Tibial nerve (tissue), 4 donors: Measurements from ENCODE around the gene PHYKPL. TPM values are rescaled to one million over a fixed set of nuclear protein-coding genes. Genes with fewer than 3 reads are reported as not detected.

Experiments used
- DNase-seq, 2 donors: peaks; one replicate each; pipeline ENCODE4 v3.0.0-alpha.2; 2019; ENCODE audit warnings: low spot score in 2 of 2
- H3K27ac ChIP-seq, 4 donors: fragments of 200-600 bp; sonication (generic) in 3 of 4; one replicate each; pipeline ENCODE4 v1.5.1; 2017 to 2019; ENCODE audit warnings: mild to moderate bottlenecking in 1 of 4
- H3K27me3 ChIP-seq, 2 donors: fragments of 200-600 bp; sonication (generic) in 1 of 2; one replicate each; pipeline versions ENCODE4 v1.5.1 to v1.6.0; 2017 to 2019
- H3K36me3 ChIP-seq, 3 donors: fragments of 200-600 bp; sonication (generic); one replicate each; pipeline ENCODE4 v1.5.1; 2018 to 2019
- H3K4me1 ChIP-seq, 4 donors: fragments of 200-600 bp; sonication (generic) in 3 of 4; one replicate each; pipeline ENCODE4 v1.5.1; 2017 to 2019
- H3K4me3 ChIP-seq, 4 donors: fragments of 200-600 bp; sonication (generic) in 3 of 4; one replicate each; pipeline ENCODE4 v1.5.1; 2017 to 2019; ENCODE audit warnings: mild to moderate bottlenecking in 1 of 4, moderate library complexity in 1 of 4
- H3K9me3 ChIP-seq, 4 donors: fragments of 200-600 bp; sonication (generic) in 3 of 4; one replicate each; pipeline ENCODE4 v1.5.1; 2017 to 2019
- EP300 ChIP-seq, 2 donors: sonication (generic); formaldehyde crosslinking; IDR thresholded peaks; one replicate each; pipeline ENCODE4 v1.6.1; 2017; ENCODE audit warnings: antibody characterized with exemption in 2 of 2, mild to moderate bottlenecking in 1 of 2
- POLR2A ChIP-seq, 2 donors: fragments of 450-650 bp; IDR thresholded peaks; one replicate each; pipeline ENCODE4 v1.6.1; 2017; ENCODE audit warnings: antibody characterized with exemption in 2 of 2, mild to moderate bottlenecking in 2 of 2, moderate library complexity in 2 of 2
- WGBS, 2 donors: methylation state at CpG; one replicate each; pipeline ENCODE4 v1.1.5; 2018; 5-methylcytosine and 5-hydroxymethylcytosine counted together
- total RNA-seq, 4 donors: library from RNA; depleted of rRNA; stranded (reverse); fragments of >200 nt; gene quantifications; one replicate each; pipeline ENCODE4 v1.1.0, GENCODE V29; 2016
- TF ChIP-seq, protein P1 (sequence below), 5 experiments: fragments of 200-600 bp in 3 of 5; fragments of 450-650 bp in 2 of 5; sonication (generic) in 3 of 5; IDR thresholded peaks; one replicate each; pipeline ENCODE4 v1.5.1; 2016 to 2019; ENCODE audit warnings: antibody characterized with exemption in 5 of 5, mild to moderate bottlenecking in 3 of 5, moderate library complexity in 2 of 5

Gene PHYKPL
- total RNA-seq, 4 donors from 2014 or later = 77.2 to 121 (median 97.1) TPM

- Histone ChIP-seq H3K36me3 (no peaks in the 10 kb centered on the region), H3K4me3 (no peak overlapping the region), H3K9me3 (no peaks in the 10 kb centered on the region), H3K27me3 (no peaks in the 10 kb centered on the region), H3K4me1 (no peaks in the 10 kb centered on the region), H3K27ac (no peak overlapping the region)
- WGBS, 2 donors = 70 to 77% methylated on average over 13 to 15 of the region's 15 CpGs
- DNase-seq = no peak
- no peak for TF ChIP-seq EP300 (IDR thresholded peaks at IDR 0.05)
These were observed 14.2 kb upstream of the PHYKPL start for GRCh38 chr5:178246624-178247279.

DNA sequence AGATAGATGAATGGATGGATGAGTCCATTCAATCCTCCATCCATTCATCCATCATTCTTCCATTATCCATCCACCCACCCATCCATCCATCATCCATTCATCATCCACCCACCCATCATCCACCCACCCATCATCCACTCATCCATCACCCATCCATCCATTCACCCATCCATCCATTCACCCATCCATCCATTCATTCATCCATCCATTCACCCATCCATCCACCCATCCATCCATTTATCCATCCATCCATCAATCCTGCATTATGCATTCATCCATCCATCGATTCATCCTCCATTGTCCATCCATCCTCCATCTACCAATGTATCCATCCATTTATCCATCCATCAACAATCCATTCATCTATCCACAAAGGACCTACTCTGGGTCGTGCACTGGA, 12.8 kb upstream of the PHYKPL start:
- 86 to 92% methylated on average over 2 of the region's 2 CpGs for WGBS, 2 donors
- H3K27me3 ChIP-seq = no peaks in the 10 kb centered on the region
- TF ChIP-seq POLR2A (IDR thresholded peaks at IDR 0.05) = no peak
- TF ChIP-seq EP300 (IDR thresholded peaks at IDR 0.05) = no peak
- TF ChIP-seq, protein P1, sequence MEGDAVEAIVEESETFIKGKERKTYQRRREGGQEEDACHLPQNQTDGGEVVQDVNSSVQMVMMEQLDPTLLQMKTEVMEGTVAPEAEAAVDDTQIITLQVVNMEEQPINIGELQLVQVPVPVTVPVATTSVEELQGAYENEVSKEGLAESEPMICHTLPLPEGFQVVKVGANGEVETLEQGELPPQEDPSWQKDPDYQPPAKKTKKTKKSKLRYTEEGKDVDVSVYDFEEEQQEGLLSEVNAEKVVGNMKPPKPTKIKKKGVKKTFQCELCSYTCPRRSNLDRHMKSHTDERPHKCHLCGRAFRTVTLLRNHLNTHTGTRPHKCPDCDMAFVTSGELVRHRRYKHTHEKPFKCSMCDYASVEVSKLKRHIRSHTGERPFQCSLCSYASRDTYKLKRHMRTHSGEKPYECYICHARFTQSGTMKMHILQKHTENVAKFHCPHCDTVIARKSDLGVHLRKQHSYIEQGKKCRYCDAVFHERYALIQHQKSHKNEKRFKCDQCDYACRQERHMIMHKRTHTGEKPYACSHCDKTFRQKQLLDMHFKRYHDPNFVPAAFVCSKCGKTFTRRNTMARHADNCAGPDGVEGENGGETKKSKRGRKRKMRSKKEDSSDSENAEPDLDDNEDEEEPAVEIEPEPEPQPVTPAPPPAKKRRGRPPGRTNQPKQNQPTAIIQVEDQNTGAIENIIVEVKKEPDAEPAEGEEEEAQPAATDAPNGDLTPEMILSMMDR (IDR thresholded peaks at IDR 0.05) = no peak

DNA sequence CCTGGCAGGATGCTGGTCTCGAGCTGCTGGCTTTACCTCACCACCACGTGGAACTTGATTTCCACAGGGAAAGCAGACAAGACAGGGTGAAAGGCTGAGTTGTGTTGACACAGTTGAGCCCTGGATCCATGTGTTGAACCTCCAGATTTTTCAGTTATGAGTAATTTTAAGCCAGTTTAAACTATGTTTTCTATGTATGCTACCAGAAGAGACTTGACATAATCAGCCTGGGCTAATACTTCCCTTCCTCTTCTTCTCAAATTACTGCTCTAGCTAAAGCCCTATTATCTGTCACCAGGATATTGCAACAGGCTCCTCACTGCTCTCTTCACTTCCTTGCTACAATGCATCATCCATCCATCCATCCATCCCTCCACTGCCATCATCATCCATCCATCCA, 12.0 kb upstream of the PHYKPL start:
- 85 to 89% methylated on average over 2 of the region's 2 CpGs for WGBS, 2 donors
- no peaks in the 10 kb centered on the region for H3K9me3 ChIP-seq
- TF ChIP-seq, protein P1 (IDR thresholded peaks at IDR 0.05) = no peak
- TF ChIP-seq EP300 (IDR thresholded peaks at IDR 0.05) = no peak
- no peak for TF ChIP-seq POLR2A (IDR thresholded peaks at IDR 0.05)
- H3K4me3 ChIP-seq = no peak overlapping the region
- H3K27ac ChIP-seq = no peak overlapping the region
- no peak for DNase-seq
- no peaks in the 10 kb centered on the region for H3K36me3 ChIP-seq
- peaks cover 0 to 12% (median 0%) of the 10 kb centered on the region in 4 donors for H3K4me1 ChIP-seq
- H3K27me3 ChIP-seq = no peaks in the 10 kb centered on the region

More for the DNA sequence above, 12.8 kb upstream of the PHYKPL start:
- H3K4me3 ChIP-seq = no peak overlapping the region
- no peaks in the 10 kb centered on the region for H3K9me3 ChIP-seq
- H3K36me3 ChIP-seq = no peaks in the 10 kb centered on the region
- H3K4me1 ChIP-seq = peaks cover 0 to 10% (median 0%) of the 10 kb centered on the region in 4 donors
- DNase-seq = no peak
- H3K27ac ChIP-seq = no peak overlapping the region

DNA sequence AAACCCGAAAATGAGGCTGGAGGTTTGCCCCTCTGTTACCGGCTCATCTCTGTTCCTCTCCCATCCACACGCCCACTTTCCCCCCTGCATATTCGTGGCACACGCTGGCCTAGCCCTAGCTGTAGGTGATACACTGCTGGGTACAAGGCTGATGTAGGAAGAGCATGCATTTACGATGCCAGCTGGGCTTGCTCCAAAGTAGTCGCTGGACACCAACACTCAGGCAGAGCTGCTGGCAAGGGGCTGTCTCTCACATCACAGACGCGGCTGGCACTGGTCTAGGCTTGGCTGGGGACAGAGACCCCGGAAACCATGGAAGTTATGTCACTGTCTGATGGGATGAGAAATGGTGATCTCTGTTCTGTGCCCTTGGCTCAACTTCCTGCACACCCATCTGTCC, 9.8 kb upstream of the PHYKPL start:
- DNase-seq = no peak
- 78 to 88% methylated on average over 10 of the region's 10 CpGs for WGBS, 2 donors
- no peaks in the 10 kb centered on the region for H3K9me3 ChIP-seq
- no peak overlapping the region for H3K4me3 ChIP-seq
- no peak for TF ChIP-seq EP300 (IDR thresholded peaks at IDR 0.05)
- TF ChIP-seq, protein P1 (IDR thresholded peaks at IDR 0.05) = no peak
- TF ChIP-seq POLR2A (IDR thresholded peaks at IDR 0.05) = no peak
- H3K36me3 ChIP-seq = no peaks in the 10 kb centered on the region
- H3K27ac ChIP-seq = no peak overlapping the region
- peaks cover 0 to 30% (median 9%) of the 10 kb centered on the region in 4 donors for H3K4me1 ChIP-seq
- H3K27me3 ChIP-seq = no peaks in the 10 kb centered on the region

- no peak for DNase-seq
- Histone ChIP-seq H3K27ac (peak overlapping the region in 1 of 4 donors; percentile 10), H3K27me3 (no peaks in the 10 kb centered on the region), H3K36me3 (no peaks in the 10 kb centered on the region), H3K4me1 (peaks cover 0 to 36% (median 12%) of the 10 kb centered on the region in 4 donors), H3K9me3 (no peaks in the 10 kb centered on the region), H3K4me3 (no peak overlapping the region)
- TF ChIP-seq POLR2A (IDR thresholded peaks at IDR 0.05) = no peak
- TF ChIP-seq, protein P1 (IDR thresholded peaks at IDR 0.05) = no peak
- no peak for TF ChIP-seq EP300 (IDR thresholded peaks at IDR 0.05)
- WGBS, 2 donors = 74 to 83% methylated on average over 6 to 15 of the region's 15 CpGs
These were observed 9.2 kb upstream of the PHYKPL start for GRCh38 chr5:178241688-178242231.
